Hepatocyte (in vitro differentiated cells): ENCODE measurements around the gene IFFO2. TPM values are rescaled to one million over a fixed set of nuclear protein-coding genes. Genes with fewer than 3 reads are reported as not detected.

Experiments
- DNase-seq: peaks from one replicate; pipeline ENCODE4 v3.0.0-alpha.2; 2016; ENCODE audit warnings: low spot score
- H2AFZ ChIP-seq: fragments of 200-600 bp; sonication (generic); 2 replicates; pipeline ENCODE4 v1.6.0; 2016; ENCODE audit warnings: antibody characterized with exemption, mild to moderate bottlenecking
- H3K27ac ChIP-seq: fragments of 200-600 bp; sonication (generic); 2 replicates; pipeline ENCODE4 v1.5.1; 2016; ENCODE audit warnings: mild to moderate bottlenecking
- H3K27me3 ChIP-seq: fragments of 200-600 bp; sonication (generic); 2 replicates; pipeline ENCODE4 v1.6.1; 2016
- H3K36me3 ChIP-seq: fragments of 200-600 bp; sonication (generic); replicated peaks from 2 replicates; pipeline ENCODE4 v1.5.1; 2016; ENCODE audit warnings: low read depth; ENCODE audit not compliant: insufficient read depth
- H3K4me1 ChIP-seq: fragments of 200-600 bp; sonication (generic); 2 replicates; pipeline ENCODE4 v1.5.1; 2016; ENCODE audit warnings: mild to moderate bottlenecking, moderate library complexity; ENCODE audit not compliant: insufficient read depth
- H3K4me2 ChIP-seq: fragments of 200-600 bp; sonication (generic); 2 replicates; pipeline ENCODE4 v1.6.0; 2016
- H3K4me3 ChIP-seq: fragments of 200-600 bp; sonication (generic); 2 replicates; pipeline ENCODE4 v1.5.1; 2016; ENCODE audit warnings: mild to moderate bottlenecking
- H3K79me2 ChIP-seq: fragments of 200-600 bp; sonication (generic); 2 replicates; pipeline ENCODE4 v1.6.0; 2017; ENCODE audit warnings: mild to moderate bottlenecking
- H3K9me2 ChIP-seq: fragments of 200-600 bp; sonication (generic); replicated peaks from 2 replicates; pipeline ENCODE4 v1.6.0; 2017; ENCODE audit warnings: mild to moderate bottlenecking; ENCODE audit not compliant: insufficient read depth
- H3K9me3 ChIP-seq: fragments of 200-600 bp; sonication (generic); 2 replicates; pipeline ENCODE4 v1.5.1; 2016; ENCODE audit warnings: low read depth, mild to moderate bottlenecking
- H4K20me1 ChIP-seq: fragments of 200-600 bp; sonication (generic); 2 replicates; pipeline ENCODE4 v1.6.0; 2016; ENCODE audit warnings: mild to moderate bottlenecking; ENCODE audit not compliant: insufficient read depth, poor library complexity, severe bottlenecking
- CTCF ChIP-seq: fragments of 200-600 bp; sonication (generic); IDR thresholded peaks from 2 replicates; pipeline ENCODE4 v1.5.1; 2016; ENCODE audit warnings: antibody characterized with exemption, mild to moderate bottlenecking; ENCODE audit not compliant: poor library complexity
- EZH2 ChIP-seq: fragments of 200-600 bp; sonication (generic); IDR thresholded peaks from 2 replicates; pipeline ENCODE4 v1.6.1; 2016; ENCODE audit warnings: antibody characterized with exemption, mild to moderate bottlenecking, borderline replicate concordance
- EZH2phosphoT487 ChIP-seq: fragments of 200-600 bp; sonication (generic); IDR thresholded peaks from one replicate; pipeline ENCODE4 v1.6.1; 2018; ENCODE audit warnings: antibody characterized with exemption, mild to moderate bottlenecking, low read depth, moderate library complexity; ENCODE audit not compliant: unreplicated experiment, severe bottlenecking
- WGBS: methylation state at CpG from one replicate; pipeline ENCODE4 v1.1.6; 2016; ENCODE audit warnings: low lambda C conversion rate; ENCODE audit errors: missing lambda C conversion rate; 5-methylcytosine and 5-hydroxymethylcytosine counted together
- polyA plus RNA-seq: library from polyadenylated mRNA; unstranded; fragments of >200 nt; fragmentation: Nextera tagmentation; extraction: Ambion mirVana; gene quantifications from 2 replicates; pipeline ENCODE4 v1.2.1, GENCODE V29; 2016
- total RNA-seq: library from RNA; depleted of rRNA; stranded (reverse); fragments of >200 nt; gene quantifications from 2 replicates; pipeline ENCODE4 v1.2.3, GENCODE V29; 2014

Gene IFFO2
- total and polyA plus RNA-seq, 2 experiments from 2014 or later, result 0.85 to 7.2 TPM

GRCh38 chr1:18901147-18901951 lies 55.1 kb downstream of the IFFO2 start:
- Histone ChIP-seq H3K9me3 (no peaks in the 10 kb centered on the region), H3K4me2 (peak overlapping the region; percentile 81), H3K27me3 (peaks cover 10% of the 10 kb centered on the region), H3K36me3 (no peaks in the 10 kb centered on the region), H3K79me2 (no peaks in the 10 kb centered on the region), H3K4me1 (peaks cover 6% of the 10 kb centered on the region), H3K4me3 (peak overlapping the region; percentile 42), H2AFZ (peak overlapping the region; percentile 33), H3K9me2 (no peaks in the 10 kb centered on the region), H3K27ac (no peak overlapping the region), H4K20me1 (no peaks in the 10 kb centered on the region)
- 44% methylated on average over 9 of the region's 9 CpGs for whole genome bisulfite sequencing
- TF ChIP-seq CTCF (no peak), EZH2 (no peak), EZH2phosphoT487 (no peak)
- DNase-seq, result no peak

- TF ChIP-seq EZH2 (no peak), CTCF (no peak), EZH2phosphoT487 (no peak)
Measured at GRCh38 chr1:18900303-18900841, 56.1 kb downstream of the IFFO2 start.

GRCh38 chr1:18899363-18900049 lies 57.0 kb downstream of the IFFO2 start:
- Histone ChIP-seq H3K36me3 (no peaks in the 10 kb centered on the region), H3K4me1 (peaks cover 6% of the 10 kb centered on the region), H3K27ac (no peak overlapping the region), H3K9me2 (no peaks in the 10 kb centered on the region), H3K27me3 (peaks cover 10% of the 10 kb centered on the region), H3K9me3 (no peaks in the 10 kb centered on the region), H2AFZ (no peak overlapping the region), H3K4me2 (no peak overlapping the region), H4K20me1 (no peaks in the 10 kb centered on the region), H3K4me3 (no peak overlapping the region), H3K79me2 (no peaks in the 10 kb centered on the region)
- no peak for TF ChIP-seq EZH2
- no peak for TF ChIP-seq EZH2phosphoT487
- no peak for TF ChIP-seq CTCF
- no peak for DNase-seq
- WGBS, result 82% methylated on average over 4 of the region's 4 CpGs

More at GRCh38 chr1:18900303-18900841, 56.1 kb downstream of the IFFO2 start:
- Histone ChIP-seq H3K27me3 (peaks cover 10% of the 10 kb centered on the region), H3K79me2 (no peaks in the 10 kb centered on the region), H3K36me3 (no peaks in the 10 kb centered on the region), H3K9me2 (no peaks in the 10 kb centered on the region), H2AFZ (no peak overlapping the region), H3K9me3 (no peaks in the 10 kb centered on the region), H3K27ac (no peak overlapping the region), H3K4me2 (no peak overlapping the region), H4K20me1 (no peaks in the 10 kb centered on the region), H3K4me3 (no peak overlapping the region), H3K4me1 (peaks cover 6% of the 10 kb centered on the region)
- no peak for DNase-seq
- 76% methylated on average over 10 of the region's 10 CpGs for WGBS
